GM11168 (cell line): Measurements from ENCODE around the gene RCAN2.

Experiments used
- in situ Hi-C: fragments of 300-500 bp; cut with MboI; formaldehyde crosslinking; loops from one replicate; pipeline ENCODE4 v1.12.0; 2022; ENCODE audit warnings: low sequenced_read_pairs; ENCODE audit not compliant: unreplicated experiment

The RCAN2 gene

DNA sequence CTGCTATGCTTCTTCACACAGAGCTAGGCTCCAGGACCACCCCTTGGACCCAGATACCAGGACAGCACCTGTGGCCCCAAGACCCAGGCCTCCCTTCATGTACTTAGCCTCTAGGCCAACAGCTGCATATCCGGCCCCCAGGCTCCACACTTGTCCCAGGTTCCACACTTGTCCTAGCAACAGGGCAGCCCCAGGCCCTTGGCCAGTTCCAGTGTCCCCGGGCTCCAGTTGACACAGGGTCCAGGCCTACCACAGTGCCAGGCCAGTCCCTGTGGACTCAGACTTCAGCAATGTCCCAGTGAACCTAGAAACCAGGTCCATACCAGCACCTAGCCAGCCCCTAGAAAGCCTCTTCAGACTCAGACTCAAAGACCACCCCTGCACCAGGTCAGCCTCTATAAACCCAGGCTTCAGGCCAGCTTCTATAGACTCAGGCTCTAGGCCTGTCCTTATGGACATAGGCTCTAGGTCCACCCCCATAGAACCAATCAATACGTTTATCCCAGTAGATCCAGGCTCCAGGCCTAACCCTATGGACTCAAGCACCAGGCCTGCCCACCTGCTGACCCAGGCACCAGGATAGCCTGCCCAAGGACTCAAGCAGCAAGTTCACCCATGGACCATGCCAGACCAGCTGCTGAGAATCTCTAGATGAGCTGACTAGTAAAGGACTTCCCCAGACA, 46.3 kb downstream of the RCAN2 start:
- in situ Hi-C loops: no loop called here

DNA sequence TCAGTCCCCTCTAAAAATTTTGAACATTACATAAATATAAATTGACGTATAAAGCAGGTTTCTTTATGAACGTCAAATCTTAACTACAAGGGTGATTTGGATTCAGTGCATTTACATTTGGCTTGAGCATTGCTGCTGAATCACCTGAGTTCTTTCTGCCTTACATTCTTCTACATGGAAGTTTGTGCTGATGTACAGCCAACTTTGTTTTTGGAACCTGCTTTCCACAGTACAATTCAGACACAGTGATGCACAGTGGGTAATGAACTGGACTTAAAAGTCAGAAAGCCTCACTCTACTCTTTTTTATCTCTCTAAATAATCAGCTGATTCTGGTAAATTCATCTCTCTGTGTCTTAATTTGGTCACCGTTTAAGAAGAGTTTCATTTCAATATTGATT, 47.6 kb downstream of the RCAN2 start:
- in situ Hi-C loops: no loop called here

DNA sequence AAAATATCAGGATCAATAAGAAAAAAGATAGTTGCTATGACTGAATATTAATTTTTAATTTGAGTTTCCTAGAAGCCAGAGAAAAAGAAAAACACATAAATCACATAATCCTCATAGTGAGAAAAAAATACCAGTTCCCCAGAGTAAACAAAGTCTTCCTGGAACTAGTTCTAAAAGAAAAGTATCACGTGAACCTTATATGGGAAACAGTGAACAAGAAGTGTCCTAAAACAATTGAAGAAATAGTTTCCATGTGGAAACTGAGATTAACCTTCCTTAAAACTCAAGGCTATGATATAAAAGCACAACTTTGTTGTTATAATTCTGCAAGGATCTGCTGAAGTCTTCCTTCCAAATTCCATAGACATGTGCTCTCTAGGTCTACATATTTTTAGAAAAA, 50.6 kb downstream of the RCAN2 start:
- in situ Hi-C loops: no loop called here

DNA sequence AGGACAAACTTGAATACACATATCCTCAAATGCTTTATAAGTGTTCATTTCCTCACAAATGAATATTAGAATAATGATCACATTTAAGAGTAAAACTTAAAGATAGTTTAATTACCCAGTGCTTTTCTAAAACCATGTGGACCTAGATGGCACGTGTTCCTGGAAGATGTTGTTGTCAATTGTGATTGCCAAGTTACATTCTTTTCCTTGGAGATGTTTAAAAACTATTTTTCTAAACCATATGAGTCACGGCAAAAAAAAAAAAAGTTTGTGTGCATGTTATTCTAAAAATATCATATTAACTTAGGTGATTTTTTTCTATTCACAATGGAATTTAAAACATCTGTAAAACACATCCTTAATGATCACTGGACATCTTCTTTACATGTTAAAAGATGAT, 51.1 kb downstream of the RCAN2 start:
- in situ Hi-C loops: no loop called here

DNA sequence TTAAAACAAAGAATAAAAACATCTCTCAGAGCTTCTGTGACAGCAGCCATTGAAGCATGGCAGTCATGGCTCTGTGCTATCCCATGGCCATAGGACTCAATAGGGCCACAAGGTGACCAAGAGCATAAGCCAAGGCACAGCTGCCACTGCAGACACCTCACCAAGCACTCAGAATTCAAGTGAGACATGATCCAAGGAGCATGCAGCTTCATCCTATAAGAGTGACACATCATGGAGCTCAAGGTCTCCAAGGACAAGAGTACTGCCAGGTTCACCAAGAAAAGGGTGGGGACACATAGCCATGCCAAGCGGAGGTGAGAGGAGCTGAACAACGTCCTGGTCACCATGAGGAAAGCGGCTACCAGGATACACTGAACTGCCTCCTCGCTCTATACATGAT, 53.0 kb downstream of the RCAN2 start:
- in situ Hi-C loops: no loop called here

DNA sequence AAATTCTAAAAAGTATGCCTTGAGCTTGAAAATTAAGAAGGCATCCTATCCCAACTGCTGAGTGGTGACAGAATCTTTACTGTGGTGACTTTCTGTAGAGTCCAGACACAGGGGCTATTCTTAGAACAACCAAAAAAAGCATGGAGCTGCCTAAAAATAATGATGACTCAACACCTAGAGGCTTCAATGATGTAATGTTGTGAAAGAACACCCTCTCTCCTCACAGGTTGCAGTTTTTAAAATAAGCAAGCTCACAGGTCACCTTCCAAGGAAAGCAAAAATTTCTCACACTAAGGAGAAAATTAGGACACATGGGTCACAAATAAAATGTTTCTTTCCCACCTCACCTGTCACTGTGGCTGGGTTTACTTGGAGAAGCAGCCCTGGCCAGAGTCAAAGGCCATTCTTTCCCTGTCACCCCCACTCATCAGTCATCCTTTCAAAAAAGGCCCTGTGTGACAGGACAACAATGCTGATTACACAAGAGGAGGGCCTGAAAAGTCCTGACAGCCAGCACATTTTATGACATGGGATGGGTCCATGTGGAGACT, 53.5 kb downstream of the RCAN2 start:
- in situ Hi-C loops: no loop called here

DNA sequence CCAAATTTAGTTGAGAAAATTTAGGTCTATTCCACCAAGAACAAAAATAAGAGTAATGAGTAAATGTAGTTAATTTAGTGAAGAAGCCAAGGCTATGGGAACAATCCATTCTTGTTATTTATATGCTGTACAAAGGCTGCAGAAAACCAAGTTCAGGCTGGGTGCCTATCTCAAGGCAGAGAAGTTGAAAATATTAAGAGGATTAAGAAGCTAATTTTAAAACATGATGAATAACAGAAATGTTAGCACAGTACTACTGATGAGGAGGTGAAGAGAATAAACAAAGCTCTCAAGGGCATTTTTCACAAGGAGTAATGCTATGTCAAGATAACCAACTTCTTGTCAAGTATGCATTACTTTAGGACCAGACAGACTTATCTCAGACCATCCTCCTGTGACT, 68.6 kb downstream of the RCAN2 start:
- in situ Hi-C loops: loop anchor here (25.0 kb wide), 1 partner anchor 335 kb away; no protein-coding TSS in a partner anchor

DNA sequence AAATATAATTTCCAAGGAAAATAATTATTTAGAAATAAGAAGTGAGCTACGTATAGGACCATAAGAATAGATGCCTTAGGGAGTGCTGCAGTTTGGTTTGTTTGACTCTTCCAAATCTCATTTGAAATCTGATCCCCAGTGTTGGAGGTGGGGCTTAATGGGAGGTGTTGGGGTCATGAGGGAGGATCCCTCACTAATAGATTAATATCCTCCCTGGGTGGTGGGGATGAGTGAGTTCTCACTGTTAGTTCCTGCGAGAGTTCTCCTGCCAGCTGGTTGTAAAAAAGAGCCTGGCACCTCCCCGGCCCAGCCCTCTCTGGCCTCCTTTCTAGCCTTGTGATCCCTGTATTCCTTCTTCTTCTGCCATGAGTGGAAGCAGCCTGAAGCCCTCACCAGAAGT, 69.3 kb downstream of the RCAN2 start:
- in situ Hi-C loops: loop anchor here (25.0 kb wide), 1 partner anchor 335 kb away; no protein-coding TSS in a partner anchor

DNA sequence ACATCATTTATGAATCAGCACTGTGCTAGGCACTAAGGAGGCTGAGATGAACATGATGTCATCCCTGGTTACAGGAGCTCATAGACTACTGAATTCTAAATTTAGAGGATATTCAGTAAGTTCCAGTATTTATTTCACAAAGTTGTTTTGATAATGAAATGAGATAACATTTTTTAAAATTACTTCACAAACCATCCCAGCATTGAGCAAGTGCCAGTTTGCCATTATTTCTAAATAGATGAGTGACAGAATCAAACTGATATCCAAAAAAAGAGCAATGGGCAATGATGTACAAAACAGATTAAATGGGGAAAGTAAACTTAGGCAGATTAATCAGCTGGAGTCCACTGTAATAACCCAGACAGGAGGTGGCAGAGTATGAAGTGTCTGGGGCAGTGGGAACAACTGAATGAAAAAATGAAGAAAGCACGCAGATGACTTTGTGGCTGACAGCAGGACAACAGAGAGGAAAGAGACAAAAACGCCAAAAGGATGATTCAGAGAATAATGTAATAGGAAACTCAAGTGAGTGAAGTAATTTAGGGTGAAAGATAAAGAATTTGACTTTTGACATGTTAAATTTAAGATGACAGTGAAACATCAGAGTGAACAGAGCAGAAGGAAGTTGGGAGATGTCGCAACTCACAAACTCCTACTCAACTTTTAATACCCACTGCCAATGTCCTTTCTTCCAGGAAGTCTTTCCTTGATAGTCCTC, 70.2 kb downstream of the RCAN2 start:
- in situ Hi-C loops: loop anchor here (25.0 kb wide), 1 partner anchor 334 kb away; no protein-coding TSS in a partner anchor

DNA sequence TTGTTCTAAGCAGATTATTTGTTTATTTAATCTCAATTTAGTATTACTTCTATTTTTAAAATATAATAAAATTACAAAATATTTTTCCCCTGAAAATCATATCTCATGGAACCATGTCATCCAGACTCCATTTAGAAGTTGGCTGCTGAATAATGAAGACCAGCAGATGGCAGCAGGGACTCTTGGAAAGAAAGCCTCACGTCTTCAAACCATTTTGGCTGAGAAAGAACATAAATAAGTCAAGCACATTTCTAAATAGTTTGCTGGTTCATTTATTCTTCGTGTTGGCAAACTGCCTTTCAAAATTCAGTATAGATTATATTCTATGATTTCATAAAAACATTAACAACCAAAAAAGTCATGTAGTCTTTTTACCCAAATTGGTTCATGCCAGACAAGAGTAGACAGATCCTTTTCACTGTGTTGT, 71.7 kb downstream of the RCAN2 start:
- in situ Hi-C loops: loop anchor here (25.0 kb wide), 1 partner anchor 332 kb away; no protein-coding TSS in a partner anchor

DNA sequence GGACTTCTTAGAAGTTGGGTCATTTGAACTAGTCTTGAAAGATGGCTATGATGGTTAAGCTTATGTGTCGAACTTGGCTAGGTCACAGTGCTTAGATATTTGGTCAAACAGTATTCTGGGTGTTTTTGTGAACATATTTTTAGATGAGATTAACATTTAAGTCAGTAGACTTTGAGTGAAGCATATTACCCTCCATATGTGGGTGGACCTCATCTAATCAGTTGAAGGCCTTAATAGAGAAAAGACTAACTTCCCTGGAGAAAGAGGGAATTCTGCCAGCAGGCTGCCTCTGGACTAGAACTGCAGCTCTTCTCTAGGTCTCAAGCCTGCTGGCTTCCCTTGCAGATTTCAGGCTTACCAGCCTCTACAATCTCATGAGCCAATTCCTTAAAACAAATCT, 76.9 kb downstream of the RCAN2 start:
- in situ Hi-C loops: loop anchor here (25.0 kb wide), 1 partner anchor 327 kb away; no protein-coding TSS in a partner anchor

DNA sequence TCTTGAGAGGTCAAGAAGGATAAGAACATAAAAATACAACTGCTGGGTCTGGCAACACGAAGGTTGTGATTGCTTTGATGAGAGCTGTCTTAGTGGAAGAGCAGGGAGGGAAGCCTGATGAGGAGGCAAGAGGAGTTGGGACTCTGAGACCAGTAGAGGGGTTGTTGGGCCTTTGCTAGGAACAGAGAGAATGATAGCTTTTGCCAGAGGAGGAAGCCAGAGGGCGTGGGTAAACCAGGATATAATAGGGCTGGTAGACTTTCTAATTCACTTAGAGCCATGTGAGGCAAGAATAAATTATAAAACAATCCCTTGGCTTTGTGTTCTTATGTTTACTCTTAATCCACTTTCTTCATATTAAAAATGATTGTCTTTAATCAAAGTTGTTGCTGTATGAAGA, 78.6 kb downstream of the RCAN2 start:
- in situ Hi-C loops: loop anchor here (25.0 kb wide), 1 partner anchor 325 kb away; no protein-coding TSS in a partner anchor

DNA sequence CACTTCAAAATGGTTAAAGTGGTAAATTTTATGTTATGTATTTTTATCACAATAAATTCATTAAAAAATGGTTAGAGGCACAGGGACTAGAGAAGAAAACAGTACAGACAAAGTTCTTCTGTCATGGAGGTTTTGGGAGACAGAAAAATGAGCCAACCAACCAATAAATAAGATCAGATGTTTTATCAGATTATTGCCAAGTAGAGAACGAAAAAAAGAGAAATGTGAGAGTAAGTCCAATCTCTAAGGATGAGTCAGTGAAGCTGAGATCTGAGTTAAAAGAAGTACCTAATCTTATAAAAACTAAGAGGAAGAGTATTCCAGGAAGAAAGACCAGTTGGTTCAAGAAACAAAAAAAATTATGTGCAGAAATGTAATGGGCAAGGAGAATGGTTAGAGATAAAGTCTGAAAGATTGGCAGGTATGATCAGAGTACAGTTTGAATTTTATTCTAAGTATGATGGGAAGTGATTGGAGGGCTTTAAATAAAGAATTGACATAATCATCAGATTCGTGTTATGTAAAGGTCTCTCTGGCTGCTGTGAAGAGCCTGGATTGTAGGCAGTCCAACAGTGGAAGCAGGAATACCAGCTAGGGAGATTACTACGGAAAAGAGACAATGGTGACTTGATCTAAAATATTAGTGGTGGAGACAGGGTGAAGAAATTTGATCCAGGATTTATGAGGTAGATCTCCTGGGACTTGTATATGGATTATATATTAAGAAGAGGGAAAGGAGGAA, 79.6 kb downstream of the RCAN2 start:
- in situ Hi-C loops: loop anchor here (25.0 kb wide), 1 partner anchor 324 kb away; no protein-coding TSS in a partner anchor

DNA sequence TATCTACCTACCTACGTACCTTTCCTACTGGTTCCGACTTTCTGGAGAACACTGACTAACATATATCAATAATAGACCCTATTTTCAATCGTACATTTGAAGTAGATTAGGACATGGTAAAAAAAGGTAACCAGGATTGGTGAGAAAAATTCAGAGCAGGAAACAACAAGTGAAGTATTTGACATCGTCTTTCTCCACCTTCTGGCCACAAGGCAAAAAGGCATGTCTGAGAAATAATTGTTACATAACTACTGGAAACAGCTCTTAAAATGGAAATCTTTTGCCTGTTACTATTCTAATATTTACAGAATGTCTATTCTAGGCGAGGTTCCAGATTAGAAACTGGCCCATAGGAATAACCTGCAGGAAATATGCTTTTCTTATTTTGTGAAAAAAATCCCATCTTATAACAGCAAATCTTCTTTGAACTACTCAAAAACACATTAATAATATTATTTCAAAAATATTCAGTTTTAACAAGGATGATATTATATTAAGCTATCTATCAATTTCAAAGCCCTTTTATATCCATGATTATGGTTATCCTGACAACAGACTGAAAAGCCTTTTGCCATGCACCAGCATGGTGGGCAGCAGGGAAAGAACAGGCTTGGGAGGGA, 80.8 kb downstream of the RCAN2 start:
- in situ Hi-C loops: loop anchor here (25.0 kb wide), 1 partner anchor 323 kb away; no protein-coding TSS in a partner anchor

DNA sequence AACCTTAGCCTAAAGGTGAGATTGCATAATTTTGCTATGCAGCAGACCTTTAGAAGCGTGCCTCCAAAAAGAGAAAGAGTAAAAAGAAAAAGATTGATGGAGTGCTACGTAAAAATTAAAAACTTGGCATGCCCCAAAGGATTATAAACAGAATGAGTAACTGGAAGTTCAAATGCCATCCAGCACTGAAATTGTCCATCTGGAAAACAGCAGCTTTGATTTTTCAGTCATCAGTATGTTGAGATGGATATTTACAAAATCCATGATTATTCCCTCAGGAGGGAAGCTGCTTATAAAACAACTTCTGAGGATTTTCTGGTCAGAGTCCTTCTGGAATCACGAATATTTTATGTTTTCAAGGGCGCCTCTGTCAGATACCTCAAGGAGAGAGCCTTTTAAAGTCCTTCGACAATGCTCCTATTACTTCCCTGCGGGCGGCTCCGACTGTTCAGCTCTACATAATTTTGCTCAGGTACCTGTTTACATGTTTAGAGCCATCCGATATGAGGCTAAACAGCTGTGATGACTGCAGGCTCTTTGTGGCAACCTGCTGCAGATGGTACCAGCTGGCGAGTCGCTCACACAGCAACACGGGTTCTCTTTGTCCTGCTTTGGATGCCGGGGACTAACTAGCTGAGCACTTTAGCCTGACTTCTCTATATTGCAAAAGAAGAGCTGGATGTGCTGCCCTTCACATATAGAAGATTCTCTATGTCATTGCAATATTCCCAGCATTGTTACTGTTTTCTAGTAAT, 83.3 kb downstream of the RCAN2 start:
- in situ Hi-C loops: loop anchor here (10.0 to 25.0 kb wide), 2 partner anchors 183 to 321 kb away; no protein-coding TSS in a partner anchor

DNA sequence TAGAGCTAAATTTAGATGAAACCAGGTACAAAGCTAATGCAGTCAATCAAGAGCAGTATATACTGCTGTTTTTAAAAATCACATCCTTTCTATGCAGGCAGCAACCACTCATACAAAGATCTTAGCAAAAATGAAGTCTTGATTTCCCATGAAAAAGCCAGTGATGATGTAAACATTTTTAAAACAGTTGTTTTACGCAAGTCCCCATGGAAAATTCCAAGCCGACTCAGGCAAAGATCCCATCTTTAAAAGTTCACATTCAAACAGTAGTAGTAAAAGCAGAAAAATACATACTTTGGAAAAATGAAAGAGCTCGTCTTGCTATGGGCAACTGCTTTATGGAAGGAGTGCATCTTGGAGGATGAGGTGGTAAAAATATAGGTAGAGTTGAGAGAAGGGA, 84.0 kb downstream of the RCAN2 start:
- in situ Hi-C loops: loop anchor here (10.0 to 25.0 kb wide), 2 partner anchors 182 to 320 kb away; no protein-coding TSS in a partner anchor

DNA sequence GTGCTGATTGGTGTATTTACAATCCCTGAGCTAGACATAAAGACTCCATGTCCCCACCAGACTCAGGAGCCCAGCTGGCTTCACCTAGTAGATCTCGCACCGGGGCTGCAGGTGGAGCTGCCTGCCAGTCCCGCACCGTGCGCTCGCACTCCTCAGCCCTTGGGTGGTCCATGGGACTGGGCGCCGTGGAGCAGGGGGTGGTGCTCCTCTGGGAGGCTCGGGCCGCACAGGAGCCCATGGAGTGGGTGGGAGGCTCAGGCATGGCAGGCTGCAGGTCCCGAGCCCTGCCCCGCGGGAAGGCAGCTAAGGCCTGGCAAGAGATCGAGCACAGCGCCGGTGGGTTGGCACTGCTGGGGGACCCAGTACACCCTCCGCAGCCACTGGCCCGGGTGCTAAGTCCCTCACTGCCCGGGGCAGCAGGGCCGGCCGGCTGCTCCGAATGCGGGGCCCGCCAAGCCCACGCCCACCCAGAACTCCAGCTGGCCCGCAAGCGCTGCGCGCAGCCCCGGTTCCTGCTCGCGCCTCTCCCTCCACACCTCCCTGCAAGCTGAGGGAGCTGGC, 85.5 kb downstream of the RCAN2 start:
- in situ Hi-C loops: loop anchor here (10.0 to 25.0 kb wide), 2 partner anchors 181 to 318 kb away; no protein-coding TSS in a partner anchor

DNA sequence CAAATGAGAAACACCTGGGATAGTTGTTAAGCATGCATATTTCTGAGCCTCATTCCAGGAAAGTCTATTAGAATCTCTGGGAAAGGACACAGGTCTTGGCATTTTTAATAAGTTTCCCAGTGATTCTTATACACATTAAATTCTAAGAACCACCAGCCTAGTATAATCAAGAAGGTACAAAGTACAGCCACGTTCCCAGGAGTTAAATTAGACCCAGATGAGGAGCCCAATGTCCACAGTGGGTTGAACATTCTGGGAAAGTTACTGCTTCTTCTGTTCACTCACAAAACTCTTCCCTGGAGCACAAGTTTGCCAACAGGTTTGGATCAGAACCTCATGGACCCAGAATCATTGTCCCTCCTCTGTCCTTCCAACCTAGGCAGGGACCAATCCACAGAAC, 90.4 kb downstream of the RCAN2 start:
- in situ Hi-C loops: loop anchor here (10.0 to 25.0 kb wide), 2 partner anchors 176 to 314 kb away; no protein-coding TSS in a partner anchor

DNA sequence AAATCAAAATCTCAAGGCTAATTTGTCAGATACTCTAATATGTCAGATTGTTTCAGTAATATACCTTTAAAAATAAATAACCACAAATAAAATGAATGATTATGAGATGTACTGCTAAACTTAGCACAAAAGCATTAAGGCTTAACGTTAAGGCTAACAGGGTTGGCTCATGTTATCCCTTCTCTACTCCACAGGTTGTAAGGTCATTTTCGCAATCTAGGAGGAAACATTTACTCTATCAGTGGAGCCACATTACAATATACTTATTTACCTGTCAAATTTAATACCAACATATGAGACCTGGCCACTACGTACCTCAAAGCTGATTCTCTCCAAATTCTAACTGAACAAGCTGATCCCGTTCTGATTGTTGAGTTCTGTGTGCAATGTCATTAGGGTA, 95.7 kb downstream of the RCAN2 start:
- in situ Hi-C loops: loop anchor here (10.0 kb wide), 1 partner anchor 151 kb away; no protein-coding TSS in a partner anchor
